NCI-H460 (cell line): ENCODE results near the gene PLCL1. TPM values are rescaled to one million over a fixed set of nuclear protein-coding genes. Genes with fewer than 3 reads are reported as not detected.
"Not testable (repeated sequence)": the region's sequence is repeated elsewhere in the genome, so short reads cannot be mapped to it uniquely, and the experiment has no call there.

Source experiments
- DNase-seq: peaks from one replicate; pipeline ENCODE4 v3.0.0-alpha.2; 2016; ENCODE audit warnings: low read depth; ENCODE audit errors: extremely low read depth
- total RNA-seq: library from RNA; depleted of rRNA; stranded (reverse); fragments of >200 nt; shearing (Covaris generic); gene quantifications from 2 replicates; pipeline ENCODE4 v1.2.3, GENCODE V29; 2014

Gene PLCL1
- total RNA-seq, 1 experiment from 2014 or later: 0.02 TPM

DNA sequence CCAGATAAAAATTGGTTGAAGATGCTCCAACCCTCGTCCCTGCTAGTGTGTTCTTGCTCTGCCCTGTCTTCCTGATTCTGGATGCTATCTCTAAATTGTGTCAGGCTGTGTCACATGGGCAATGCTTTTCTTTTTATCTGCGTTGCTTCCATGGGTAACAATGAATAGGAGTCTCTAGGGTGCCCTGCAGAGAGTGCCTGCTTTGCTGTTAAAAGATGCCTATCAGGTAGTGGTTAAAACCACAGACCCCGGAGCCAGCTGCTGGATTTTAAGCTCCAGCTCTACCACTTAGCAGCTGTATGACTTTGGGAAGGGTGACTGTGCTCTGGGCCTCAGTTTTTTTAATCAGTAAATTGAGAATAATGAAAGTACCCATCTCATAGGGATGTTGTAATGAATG, 340.3 kb downstream of the PLCL1 start:
- no peak for DNase-seq

- DNase-seq: no peak
Observed at GRCh38 chr2:198146346-198146940, 342.1 kb downstream of the PLCL1 start.

GRCh38 chr2:198157314-198157713, 352.9 kb downstream of the PLCL1 start:
- DNase-seq: no peak

- DNase-seq: no peak
Observed at GRCh38 chr2:198161151-198161550, 356.8 kb downstream of the PLCL1 start.

- no peak for DNase-seq
Observed at GRCh38 chr2:198162276-198162675, 357.9 kb downstream of the PLCL1 start.

DNA sequence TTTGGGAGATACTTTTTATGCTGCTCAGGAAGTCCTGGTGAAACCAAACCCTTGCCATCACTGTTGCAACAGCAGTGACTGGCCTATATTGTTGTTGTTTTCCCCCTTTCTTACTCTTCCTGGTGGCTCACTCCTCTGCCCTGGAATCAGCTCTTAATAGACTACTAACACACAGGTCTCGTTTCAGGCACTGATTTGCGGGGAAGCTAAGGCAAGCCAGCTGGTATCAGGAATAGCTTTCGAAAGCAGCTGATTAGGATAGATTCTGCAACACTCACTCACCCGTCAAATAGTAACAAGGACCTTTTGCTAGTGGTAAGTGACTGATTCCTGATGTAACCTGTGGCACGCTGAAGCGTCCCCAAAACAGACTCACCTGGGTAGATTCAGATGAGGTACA, 360.4 kb downstream of the PLCL1 start:
- no peak for DNase-seq

DNA sequence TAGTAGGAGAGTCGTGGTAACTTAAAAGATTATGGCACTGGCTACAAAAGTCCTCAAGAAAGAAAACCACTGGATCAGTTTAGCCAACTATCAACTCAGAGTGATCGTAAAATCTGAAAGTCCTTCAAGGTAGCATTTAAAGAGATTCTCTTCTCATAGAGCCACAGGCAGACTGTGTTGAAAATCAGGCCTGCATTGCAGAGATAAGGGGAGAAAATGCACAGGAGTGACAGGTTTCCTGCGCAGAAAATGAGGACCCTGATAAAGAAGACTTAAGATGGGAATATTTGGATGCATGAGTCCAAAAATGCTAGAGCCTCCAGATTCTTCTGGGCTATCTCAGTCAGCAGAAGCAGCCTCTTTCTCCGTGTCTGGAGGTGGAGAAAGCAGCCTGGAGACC, 360.9 kb downstream of the PLCL1 start:
- no peak for DNase-seq

DNA sequence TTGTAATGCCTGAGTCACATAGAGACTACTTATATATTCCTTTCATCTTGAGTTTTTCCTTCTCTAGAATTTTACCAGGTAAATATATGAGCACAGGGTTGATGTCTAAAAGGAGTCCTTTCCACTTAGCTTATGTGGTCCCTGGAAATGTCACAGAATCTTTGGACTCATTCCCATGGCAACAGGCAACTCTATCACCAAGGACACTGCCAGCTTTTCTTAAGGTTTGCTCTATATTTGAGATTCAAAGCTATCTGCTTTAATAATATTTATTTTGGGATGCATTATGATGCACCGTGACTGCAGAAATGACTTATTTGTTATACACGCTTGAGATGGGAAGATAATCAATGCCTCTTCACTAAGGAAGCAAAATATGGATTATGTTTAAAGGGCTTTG, 363.0 kb downstream of the PLCL1 start:
- no peak for DNase-seq

- no peak for DNase-seq
Observed at GRCh38 chr2:198168651-198169050, 364.3 kb downstream of the PLCL1 start.

DNA sequence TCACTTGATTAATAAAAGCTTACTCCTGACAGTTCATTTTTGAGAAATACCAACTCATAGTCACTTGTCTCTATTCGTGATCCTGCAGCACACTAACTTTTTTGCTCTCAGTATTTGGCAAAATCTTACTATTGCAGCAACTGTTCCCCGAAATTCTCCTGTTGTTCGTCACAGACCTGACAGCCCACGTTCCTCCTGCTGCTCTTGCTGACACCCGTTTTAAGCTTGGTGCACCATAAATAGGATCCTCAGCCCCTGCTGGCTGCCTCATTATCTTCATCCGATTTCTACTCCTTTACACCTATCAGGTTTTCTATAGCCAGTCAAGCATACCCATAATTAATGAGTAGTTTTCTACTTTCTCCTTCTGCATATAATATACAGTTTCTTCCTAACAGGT, 368.8 kb downstream of the PLCL1 start:
- DNase-seq: no peak

- no peak for DNase-seq
Observed at GRCh38 chr2:198173864-198174263, 369.5 kb downstream of the PLCL1 start.

DNA sequence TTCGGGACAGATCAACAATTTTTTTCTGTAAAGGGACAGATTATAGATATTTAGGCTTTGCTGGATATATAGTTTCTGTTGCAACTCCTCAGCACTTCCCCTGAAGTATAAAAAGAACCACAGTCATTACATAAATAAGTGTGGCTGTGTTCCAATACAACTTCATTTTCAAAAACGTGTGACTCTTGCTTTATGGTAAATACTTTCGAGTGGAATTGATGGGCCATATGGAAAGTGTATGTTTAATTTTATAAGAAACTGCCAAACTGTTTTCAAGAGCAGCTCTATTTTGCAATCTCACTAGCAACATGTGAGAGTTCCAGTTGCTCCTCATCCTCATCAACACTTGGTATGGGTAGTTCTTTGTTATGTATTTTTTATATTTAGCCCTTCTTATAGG, 370.9 kb downstream of the PLCL1 start:
- DNase-seq: no peak

DNA sequence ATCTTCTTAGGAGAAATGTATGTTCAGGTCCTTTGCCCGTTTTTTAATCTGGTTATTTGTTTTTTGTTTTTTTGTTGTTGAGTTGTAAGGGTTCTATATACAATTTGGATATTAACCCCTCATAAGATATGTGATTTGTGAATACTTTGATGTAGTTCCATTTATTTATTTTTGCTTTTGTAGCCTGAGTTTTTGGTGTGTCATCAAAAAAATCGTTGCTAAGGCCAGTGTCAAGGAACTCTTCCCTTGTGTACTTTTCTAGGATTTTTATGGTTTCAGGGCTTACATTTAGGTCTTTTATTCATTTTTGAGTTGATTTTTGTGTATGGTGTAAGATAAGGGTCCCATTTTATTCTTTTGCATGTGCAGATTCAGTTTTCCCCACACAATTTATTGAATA, 372.6 kb downstream of the PLCL1 start:
- DNase-seq: no peak

- no peak for DNase-seq
Observed at GRCh38 chr2:198178766-198179165, 374.4 kb downstream of the PLCL1 start.

GRCh38 chr2:198186257-198186656, 381.9 kb downstream of the PLCL1 start:
- no peak for DNase-seq

- DNase-seq: no peak
Observed at GRCh38 chr2:198187841-198188240, 383.4 kb downstream of the PLCL1 start.

GRCh38 chr2:198188982-198189381, 384.6 kb downstream of the PLCL1 start:
- DNase-seq: no peak

DNA sequence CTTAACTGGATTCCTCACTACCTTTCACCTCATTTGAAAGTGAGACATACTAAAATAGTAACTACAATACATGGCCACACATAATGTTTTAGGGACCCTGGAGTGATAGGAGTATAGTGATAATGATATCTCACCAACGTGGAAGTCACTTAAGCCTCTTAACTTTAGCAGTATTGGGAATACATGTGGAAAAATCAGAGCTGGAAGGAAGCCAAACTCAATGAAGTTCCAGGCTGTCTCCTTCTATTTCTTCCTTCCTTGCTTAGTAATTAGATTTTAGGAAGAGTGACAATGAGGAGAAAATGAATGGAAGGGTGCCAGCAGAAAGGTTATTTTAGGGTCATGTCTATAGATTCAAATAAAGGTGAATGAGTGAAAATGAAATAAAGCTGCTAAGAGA, 387.3 kb downstream of the PLCL1 start:
- no peak for DNase-seq

DNA sequence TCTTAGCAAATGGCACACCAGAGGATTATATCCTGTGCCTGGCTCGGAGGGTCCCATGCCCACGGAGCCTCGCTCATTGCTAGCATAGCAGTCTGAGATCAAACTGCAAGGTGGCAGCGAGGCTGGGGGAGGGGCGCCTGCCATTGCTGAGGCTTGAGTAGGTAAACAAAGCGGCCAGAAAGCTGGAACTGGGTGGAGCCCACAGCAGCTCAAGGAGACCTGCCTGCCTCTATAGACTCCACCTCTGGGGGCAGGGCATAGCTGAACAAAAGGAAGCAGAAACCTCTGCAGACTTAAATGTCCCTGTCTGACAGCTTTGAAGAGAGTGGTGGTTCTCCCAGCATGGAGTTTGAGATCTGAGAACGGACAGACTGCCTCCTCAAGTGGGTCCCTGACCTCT, 392.2 kb downstream of the PLCL1 start:
- DNase-seq: not testable (repeated sequence)
